Measurements from ENCODE around the gene RAD51B.

- TF ChIP-seq SUZ12 (IDR thresholded peaks at IDR 0.05; ENCODE audit: extremely low read depth, insufficient read depth, insufficient read length): no peak
- TF ChIP-seq YY1 (IDR thresholded peaks at IDR 0.05; ENCODE audit: insufficient read depth, insufficient read length): no peak
- no peak for TF ChIP-seq ZNF274 (IDR thresholded peaks at IDR 0.05; ENCODE audit: low read depth, low read length)
These were observed 598.9 kb downstream of the RAD51B start for GRCh38 chr14:68418174-68419118.
